Colon (tissue), 2 donors: ENCODE measurements around the gene OOSP1.
"Not testable (repeated sequence)": the region's sequence is repeated elsewhere in the genome, so short reads cannot be mapped to it uniquely, and the experiment has no call there.

ENCODE experiments used
- FAIRE-seq: peaks from 2 replicates; lab custom pipeline; 2012; peaks lifted over from hg19 to GRCh38; lab: Jason Lieb, UNC
- donor health status: control.
- donor health status: control.

Gene OOSP1

GRCh38 chr11:59938132-59938531 lies at the start of gene OOSP1:
Gene OOSP1, plus strand, starts transcription at chr11:59938432. Its CDS starts 23 bp downstream, at chr11:59938455.
- FAIRE-seq = no peak

- FAIRE-seq = no peak
Measured at GRCh38 chr11:59891781-59892181, 46.5 kb upstream of the OOSP1 start.

GRCh38 chr11:59894616-59895015 lies 43.6 kb upstream of the OOSP1 start:
- FAIRE-seq = no peak

- FAIRE-seq = no peak
Measured at GRCh38 chr11:59898046-59898445, 40.2 kb upstream of the OOSP1 start.

- no peak for FAIRE-seq
Measured at GRCh38 chr11:59898650-59899049, 39.6 kb upstream of the OOSP1 start.

GRCh38 chr11:59899532-59899931 lies 38.7 kb upstream of the OOSP1 start:
- FAIRE-seq = no peak

- FAIRE-seq = no peak
Measured at GRCh38 chr11:59900366-59901126, 37.7 kb upstream of the OOSP1 start.

- no peak for FAIRE-seq
Measured at GRCh38 chr11:59901306-59901705, 36.9 kb upstream of the OOSP1 start.

GRCh38 chr11:59903569-59903968 lies 34.7 kb upstream of the OOSP1 start:
- not testable (repeated sequence) for FAIRE-seq

- FAIRE-seq = no peak
Measured at GRCh38 chr11:59918480-59918879, 19.8 kb upstream of the OOSP1 start.

- FAIRE-seq = no peak
Measured at GRCh38 chr11:59918987-59919589, 19.1 kb upstream of the OOSP1 start.

- FAIRE-seq = no peak
Measured at GRCh38 chr11:59923813-59924212, 14.4 kb upstream of the OOSP1 start.

GRCh38 chr11:59931688-59932087 lies 6.5 kb upstream of the OOSP1 start:
- FAIRE-seq = no peak

- FAIRE-seq = no peak
Measured at GRCh38 chr11:59938718-59939117, 486 bp downstream of the OOSP1 start.

- no peak for FAIRE-seq
Measured at GRCh38 chr11:59939482-59939881, 1.2 kb downstream of the OOSP1 start.

GRCh38 chr11:59941091-59941490 lies 2.9 kb downstream of the OOSP1 start:
- FAIRE-seq = no peak

GRCh38 chr11:59943997-59944714 lies 5.9 kb downstream of the OOSP1 start:
- no peak for FAIRE-seq

- FAIRE-seq = no peak
Measured at GRCh38 chr11:59944720-59945119, 6.5 kb downstream of the OOSP1 start.

GRCh38 chr11:59953463-59954218 lies 15.4 kb downstream of the OOSP1 start:
- no peak for FAIRE-seq

GRCh38 chr11:59954219-59954847 lies 16.1 kb downstream of the OOSP1 start:
- no peak for FAIRE-seq

GRCh38 chr11:59957094-59957493 lies 18.9 kb downstream of the OOSP1 start:
- FAIRE-seq = no peak
